Stimulated activated CD8-positive, alpha-beta memory T cell treated with anti-CD3 and anti-CD28 coated beads, Interleukin-4, amount 100 ng/mL, for 24 hours (primary cell): ENCODE data around the gene SPACA6.

Source experiments
- DNase-seq: peaks from one replicate; pipeline ENCODE4 v3.0.0-alpha.2; 2020; ENCODE audit warnings: low read depth

SPACA6 gene

DNA sequence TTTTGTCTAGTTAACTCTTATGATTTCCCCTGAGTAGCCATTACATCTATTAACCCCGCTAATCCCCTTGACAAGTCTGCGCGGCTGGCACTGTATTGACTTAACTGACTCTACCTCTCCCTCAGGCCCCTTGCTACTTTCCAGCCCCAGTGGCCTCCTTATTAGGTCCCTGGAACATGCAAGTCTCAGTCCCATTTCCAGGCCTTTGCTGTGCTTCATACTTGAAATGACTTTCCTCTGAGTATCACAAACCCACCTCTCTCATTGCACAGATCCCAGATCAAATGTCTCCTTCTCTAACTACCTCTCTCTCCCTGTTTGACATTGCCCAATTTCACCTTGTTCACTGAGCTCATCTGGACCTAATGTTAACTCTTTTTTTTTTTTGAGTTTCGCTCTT is 13.2 kb downstream of the SPACA6 start:
- no peak for DNase-seq

DNA sequence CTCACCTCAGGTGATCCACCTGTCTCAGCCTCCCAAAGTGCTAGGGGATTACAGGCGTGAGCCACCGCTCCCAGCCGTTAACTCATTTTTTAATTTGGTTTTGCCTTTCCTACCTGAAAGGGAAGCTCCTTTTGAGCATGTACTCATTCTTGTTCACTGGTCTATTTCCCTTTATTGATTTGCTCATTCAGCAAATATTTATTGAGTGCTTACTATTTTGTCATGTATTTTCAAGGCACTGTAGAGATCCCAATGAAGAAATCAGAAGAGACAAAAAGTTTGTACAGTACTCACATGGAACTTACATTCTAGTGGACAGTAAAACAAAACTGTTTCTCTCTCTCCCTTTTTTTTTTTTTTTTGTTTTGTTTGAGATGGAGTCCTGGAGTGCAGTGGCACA is 13.8 kb downstream of the SPACA6 start:
- DNase-seq, result no peak

DNA sequence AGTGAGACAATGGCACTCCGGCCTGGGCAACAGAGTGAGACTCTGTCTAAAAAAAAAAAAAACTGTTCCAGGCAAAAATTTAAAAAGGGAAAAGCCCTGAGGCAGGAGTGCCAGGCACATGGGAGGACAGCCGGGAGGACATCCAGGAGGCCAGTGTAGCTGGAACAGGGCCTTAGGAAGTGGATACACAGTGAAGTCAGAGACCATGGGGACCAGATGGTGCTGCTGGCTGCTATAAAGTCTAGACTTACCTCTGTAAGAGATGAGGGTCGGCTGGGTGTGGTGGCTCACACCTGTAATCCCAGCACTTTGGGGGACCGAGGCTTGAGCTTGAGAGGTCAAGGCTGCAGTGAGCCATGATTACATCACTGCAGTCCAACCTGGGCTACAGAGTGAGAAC is 15.7 kb downstream of the SPACA6 start:
- no peak for DNase-seq

DNA sequence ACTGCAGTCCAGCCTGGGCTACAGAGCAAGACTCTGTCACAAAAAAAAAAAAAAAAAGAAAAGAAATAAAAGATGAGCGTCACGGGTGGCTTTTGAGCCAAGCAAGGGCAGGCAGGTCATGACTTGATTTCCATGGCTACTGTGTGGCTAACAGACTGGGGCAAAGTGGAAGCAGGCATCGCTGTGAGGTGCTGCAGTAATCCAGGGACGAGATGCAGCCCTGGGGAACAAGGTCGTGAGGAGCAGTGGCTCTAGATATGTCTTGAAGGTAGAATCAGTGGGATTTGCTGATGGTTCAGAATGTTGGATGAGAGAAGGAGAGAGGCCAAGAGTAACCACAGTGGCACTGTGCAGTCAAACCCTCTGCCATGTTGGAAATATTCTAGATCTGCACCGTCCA is 16.4 kb downstream of the SPACA6 start:
- DNase-seq, result no peak

DNA sequence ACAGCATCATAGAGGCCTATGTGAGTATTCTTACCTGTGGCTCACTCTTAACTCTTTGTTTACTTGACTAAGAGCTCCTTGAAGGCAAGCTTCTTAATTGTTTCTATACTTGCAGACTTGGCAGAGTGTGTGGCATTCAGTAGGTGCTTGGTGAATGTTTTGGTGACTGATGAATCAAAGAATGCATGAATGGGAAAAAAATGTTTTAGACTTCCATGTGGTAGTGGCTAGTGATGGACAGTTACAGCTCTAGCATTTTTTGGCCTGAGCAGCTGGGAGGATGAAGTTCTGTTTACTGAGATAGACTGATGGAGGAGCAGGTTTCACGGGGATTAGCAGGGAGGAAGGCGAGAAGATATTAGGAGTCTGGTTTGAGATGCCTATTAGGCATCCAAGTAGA is 17.0 kb downstream of the SPACA6 start:
- DNase-seq, result no peak

DNA sequence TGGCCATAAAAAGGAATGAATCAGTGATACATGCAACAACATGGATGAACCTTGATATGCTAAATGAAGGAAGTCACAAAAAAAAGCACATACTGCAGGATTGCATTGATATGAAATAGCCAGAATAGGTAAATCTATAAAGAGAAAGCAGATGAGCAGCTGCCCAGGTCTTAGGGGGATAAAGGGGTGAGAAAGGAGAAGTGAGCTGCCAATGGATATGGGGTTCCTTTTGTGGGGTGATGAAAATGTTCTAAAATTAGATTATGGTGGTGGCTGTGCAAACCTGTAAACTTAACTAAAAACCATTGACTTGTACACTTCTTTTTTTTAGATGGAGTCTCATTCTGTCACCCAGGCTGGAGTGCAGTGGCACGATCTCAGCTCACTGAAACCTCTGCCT is 18.6 kb downstream of the SPACA6 start:
- no peak for DNase-seq

DNA sequence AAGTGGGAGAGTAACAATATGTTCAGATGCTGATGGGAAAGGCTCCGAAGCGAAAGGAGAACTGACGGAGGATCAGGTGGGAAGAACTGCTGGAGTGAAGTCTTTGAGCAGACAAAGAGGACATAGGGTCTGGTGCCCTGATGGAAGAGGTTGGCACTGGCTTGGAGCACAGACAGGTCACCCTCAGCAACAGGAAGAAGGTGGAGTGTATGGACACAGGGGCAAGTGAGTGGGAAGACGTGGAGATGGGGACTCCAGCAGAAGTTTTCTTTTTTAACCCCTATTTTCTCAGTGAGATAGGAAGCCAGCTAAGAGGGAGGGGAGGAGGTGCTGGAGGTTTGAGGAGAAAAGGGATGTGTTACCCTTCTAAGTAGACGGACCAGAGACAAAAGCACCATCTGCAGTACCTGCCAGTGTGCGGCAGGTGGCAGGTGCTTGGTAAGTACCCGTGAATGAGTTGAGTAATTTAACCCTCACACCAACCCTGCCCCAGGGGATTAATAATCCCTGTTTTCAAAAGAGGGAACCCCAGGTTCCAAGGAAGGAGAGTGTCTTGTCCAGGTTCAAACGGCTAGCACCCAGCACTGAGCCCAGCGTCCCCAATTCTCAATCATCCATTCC is 19.4 kb downstream of the SPACA6 start:
- DNase-seq, result no peak

DNA sequence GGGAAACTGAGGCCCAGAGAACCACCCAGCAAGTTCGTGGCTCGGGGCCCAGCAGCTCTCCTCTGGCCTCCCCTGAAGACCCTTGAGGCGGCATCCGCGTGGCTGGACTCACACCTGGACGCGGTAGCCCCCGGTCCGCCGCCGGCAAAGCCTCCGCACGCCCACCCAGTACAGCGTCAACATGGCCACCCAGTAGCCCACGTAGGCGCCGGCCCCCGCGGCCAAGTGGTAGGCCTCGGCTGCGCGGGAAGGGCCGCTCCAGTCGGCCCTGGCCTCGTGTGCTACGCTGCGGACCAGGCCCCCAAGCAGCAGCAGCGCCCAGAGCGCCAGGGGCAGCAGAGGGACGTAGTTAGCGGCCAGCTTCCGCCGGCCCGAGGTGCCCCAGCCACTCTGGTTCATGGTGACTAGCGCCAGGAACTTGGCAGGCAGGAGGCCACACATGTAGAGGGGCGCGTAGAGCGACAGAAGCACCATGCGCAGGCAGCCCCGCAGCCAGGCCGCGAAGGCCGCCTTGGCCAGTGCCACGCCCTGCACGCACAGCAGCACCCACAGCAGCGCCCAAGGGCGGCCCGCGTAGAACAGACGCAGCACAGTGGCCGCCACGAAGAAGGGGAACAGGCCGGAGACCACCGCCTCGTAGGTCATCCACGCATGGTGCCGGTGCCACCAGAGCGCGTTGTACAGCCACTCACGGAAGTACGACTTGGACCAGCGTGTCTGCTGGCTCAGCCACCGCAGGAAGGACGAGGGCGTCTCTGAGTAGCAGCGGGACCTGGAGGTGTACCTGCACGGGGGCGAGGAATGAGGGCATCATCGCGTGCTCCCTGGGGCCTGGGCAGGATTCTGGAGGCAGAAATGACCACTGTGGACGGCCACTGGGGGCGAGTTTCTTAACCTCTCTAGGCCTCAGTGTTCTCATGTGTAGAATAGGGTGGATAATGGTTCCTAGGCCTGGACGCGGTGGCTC is 20.5 kb downstream of the SPACA6 start:
- no peak for DNase-seq

DNA sequence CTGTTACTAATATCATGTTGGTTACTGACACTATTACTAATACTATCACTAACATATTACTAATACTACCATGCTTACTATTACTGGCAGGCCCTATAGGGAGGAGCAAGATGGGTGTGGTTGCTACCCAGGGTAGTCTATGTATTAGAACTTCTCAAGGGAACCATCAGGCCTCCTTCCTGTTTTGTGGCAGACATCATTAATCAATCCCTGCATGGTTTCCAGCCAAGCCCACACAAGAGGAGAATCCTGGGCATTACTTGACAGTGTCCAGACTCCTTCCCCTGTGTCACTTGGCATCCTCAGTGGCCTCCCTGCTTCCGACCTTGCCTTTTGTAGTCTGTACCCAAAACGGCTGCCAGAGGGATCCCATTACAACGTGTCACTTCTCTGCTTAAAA is 21.7 kb downstream of the SPACA6 start:
- DNase-seq, result no peak

DNA sequence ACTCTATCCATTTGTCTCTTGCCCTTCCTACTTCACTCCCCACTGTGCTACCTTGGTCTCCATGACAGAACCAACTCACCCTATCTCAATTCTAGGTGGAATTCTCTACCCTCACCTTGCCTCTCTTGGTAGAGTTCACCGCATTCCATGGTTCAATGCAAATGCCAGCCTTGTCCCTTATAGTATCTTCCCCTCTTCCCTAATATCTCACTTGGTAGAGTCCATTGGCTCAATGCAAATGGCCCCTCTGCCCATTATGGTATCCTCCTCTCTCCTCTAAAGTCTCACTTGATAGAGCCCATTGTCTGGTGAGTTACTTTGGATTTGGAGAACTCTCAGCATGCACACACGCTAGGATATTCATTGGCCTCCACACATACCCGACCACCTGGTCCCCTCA is 22.7 kb downstream of the SPACA6 start:
- DNase-seq, result no peak

DNA sequence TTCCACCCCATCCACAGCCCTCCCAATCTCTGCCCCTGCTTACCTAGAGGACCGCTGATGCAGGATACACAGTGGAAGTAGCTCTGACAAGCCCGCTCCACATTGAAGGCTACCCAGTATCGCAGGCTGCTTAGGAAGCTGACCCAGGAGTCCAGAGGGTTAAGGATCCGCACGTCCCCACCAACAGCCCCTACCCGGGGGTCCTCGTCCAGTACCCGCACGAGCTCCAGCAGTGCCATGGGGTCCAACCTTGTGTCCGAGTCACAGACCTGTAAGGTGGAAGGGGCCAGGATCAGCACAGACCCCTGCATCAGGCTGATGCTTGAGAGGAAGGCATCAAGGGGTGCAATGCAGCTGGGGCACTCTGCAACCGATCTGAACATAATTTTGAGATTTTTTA is 23.8 kb downstream of the SPACA6 start:
- DNase-seq, result no peak

DNA sequence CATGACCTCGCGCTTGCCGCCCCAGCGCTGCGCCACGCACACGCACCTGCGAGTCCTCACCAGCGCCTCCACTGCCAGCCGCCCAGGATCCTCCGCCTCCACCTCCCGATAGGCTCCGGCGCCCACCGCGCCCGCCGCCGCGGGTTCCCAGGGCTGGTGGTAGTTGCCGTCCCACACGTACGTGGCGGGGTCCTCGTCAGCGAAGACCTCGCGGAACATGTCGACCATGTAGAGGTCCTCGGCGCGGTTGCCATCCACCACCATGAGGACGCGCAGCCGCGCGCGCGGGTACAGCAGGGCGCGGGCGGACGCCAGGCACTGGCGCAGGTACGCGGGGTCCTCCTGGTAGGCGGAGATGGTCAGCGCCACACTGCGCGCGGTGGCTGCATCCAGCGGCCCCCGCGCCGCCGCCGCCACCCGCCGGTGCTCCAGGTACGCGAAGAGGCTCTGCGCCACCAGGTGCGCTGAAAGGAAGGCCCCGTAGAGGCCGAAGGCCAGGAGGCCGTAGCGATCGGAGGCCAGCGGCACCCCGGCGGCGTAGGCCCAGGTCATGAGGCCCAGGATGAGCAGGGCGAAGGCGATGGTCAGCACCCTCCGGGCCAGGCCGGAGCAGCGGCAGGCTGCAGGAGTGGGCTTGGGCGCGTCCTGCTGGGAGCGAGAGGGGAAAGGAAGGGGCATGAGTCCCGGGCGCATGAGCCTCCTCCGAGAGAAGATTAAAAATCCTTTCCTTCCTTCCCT is 26.3 kb downstream of the SPACA6 start:
- no peak for DNase-seq

DNA sequence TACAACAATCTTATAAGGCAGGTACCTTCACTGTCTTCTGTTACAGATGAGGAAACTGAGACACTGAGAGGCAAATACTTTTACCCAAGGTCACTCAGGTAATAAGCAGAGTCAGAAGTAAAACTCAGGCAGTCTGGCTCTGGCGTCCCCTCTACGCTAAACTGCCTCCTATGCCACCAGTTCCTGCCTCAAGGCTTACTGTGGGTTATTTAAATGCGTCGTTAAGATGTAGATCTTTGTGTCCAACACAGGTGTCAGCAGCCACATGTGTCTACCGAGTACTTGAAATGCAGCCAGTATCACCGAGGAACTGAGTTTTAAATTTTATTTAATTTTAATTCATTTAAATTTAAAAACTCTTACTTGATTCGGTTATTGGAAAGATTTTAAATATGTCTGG is 28.8 kb downstream of the SPACA6 start:
- no peak for DNase-seq

DNA sequence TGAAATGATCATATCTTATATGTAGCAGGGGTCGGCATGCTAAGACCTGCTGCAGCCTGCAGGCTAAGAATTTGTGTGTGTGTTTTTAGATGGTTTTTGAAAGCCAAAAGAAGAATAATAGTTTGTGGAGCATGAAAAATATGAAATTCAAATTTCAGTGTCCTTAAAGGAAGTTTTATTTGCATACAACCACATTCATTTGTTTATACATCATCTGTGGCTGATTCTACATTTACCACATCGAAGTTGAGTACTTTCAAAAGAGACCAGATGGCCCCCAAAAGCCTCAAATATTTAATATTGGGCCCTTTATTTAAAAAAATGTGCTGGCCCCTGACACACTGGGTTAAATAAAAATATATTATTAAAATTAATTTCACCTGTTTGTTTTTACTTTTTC is 29.4 kb downstream of the SPACA6 start:
- DNase-seq, result no peak

DNA sequence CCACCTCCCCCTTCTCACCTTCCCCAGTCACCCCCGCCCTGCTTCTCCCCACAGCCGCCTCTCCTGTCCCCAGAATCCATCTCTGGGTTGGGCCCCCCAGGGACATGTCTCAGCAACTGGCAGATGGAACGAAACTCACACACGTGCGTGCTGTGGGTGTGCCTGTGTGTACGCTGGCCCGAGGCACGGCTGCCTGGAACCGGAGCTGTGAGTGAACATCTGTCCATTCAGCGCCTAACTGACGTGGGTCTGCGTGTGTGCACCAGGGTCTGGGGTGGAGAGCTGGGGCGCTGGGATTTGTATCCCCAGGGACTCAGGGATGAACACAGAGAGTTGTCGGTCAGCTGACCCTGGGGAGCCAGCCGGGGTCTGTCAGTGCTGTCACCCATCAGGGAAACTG is 31.4 kb downstream of the SPACA6 start:
- DNase-seq, result no peak

DNA sequence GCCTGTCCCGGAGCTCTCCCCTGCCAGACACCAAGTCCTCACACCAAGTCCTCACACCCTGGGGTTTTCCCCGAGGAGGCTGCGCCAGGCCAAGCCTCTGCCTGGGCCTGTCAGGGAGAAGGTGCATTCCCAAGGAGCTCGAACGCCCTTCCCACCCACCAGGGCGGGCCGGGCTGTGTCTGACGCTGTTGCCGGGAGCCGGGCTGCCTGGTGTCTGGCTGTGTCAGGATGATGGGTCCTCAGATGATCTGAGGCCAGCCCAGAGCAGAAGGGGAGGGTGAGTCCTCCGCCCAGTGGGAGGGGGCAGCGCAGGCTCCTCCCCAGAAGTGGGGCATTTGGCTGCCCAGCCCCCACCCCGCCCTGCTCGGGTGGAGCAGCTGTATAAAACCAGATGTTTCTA is 32.9 kb downstream of the SPACA6 start:
- DNase-seq, result no peak

DNA sequence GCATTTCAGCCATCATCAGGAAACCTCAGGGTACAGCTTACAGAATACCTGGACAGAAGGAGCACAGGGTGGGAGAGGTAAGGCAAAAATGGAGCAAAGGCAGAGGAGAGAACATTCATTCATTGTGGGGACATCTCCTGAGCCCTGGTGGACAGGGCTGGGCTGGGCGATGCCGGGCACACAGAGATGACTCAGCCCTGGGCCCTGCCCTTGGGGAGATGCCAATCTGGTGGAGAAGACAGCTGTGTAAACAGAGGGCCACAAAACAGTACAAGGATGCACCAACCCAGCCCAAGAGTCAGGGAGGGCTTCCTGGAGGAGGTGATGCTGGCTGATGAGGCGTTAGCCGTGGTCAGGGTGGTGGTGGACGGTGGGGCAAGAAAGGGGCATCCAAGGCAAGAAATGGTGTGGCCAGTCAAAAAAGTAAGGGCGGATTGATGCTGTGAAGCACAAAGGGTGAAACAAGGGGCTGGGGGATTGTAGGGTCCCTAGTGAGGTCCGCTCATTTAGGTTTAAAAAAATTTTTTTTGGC is 34.3 kb downstream of the SPACA6 start:
- DNase-seq, result no peak

DNA sequence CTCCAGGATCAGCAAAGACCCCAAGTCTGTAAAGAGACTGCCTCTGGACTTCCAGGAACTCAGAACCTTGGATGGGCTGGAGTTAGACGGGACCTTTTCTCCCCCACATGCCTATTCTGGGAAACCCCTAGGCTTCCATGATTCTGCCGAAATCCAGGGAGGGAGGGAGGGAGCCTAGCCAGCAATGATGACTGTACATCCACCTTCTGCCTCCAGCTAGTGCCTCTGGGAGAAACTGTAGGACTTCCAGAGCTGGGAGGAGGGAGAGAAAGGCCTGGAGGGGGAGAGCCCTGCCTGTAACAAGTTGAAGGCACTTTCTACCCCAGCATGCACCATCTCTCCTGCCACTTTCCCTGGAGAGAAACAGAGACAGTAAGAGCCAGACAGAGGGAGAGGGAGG is 36.7 kb downstream of the SPACA6 start:
- DNase-seq, result no peak

DNA sequence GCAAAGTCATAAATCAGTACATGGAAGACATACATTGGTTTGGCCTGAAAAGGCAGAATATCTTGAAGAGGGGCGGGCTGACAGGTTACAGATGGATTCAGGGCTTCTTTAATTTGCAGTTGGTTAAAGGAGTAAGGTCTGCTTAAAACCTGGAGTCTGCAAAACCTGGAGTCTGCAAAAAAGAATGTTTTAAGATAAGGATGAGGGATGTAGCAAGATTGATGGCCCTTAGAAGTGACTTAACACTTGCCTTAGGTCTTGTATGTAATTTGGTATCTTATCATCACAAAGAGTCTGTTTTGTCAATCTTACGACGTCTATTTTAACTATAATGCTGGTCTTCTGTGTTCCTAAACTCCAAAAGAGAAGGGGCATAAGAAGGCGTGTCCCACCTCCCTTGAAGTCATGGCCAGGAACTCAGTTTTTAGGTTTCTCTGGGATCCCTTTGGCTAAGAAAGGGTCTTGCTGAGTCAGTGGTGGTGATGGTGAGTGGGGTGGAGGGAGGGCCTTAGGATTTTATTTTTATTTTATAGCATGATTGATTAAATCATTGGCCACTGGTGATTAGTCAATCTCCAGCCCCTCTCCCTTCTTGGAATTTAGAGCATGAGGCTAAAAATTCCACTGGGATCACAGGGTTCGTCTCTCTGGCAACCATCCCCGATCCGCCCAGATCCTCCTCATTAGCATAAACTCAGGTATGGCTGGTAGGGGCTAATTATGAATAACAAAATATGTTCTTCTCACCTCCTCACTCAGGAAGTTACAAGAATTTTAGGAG is 40.8 kb downstream of the SPACA6 start:
- no peak for DNase-seq

DNA sequence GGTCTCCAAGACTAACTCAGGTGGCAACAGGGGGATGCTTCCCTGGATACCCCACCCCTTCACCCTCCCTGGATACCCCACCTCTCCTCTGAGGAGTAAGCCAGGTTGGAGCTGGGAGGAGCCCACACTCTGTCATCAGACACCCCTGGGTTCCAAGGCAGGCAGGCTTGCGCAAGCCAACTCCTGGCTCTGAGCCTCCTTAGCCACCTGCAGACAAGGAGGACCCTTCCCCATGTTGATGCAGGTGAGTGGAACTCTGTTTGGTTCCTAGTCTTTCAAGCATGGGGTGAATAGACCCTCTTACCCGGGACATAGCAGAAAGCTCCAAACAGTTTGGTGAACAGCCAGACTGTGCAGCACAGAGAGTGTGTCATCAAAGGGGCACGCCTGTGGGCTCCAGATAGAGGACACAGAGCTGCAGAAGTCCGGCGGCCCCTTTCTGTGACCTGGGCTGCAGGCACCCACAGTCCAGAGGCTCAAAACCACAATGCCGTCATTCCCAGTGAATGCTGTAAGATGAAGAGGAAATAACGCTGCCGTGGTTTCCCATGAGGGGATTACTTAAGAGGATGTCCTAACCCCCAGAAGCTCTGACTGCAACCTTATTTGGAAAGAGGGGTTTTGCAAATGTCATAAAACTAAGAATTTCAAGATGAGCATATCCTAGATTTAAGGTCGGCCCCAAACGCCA is 42.8 kb downstream of the SPACA6 start:
- no peak for DNase-seq

DNA sequence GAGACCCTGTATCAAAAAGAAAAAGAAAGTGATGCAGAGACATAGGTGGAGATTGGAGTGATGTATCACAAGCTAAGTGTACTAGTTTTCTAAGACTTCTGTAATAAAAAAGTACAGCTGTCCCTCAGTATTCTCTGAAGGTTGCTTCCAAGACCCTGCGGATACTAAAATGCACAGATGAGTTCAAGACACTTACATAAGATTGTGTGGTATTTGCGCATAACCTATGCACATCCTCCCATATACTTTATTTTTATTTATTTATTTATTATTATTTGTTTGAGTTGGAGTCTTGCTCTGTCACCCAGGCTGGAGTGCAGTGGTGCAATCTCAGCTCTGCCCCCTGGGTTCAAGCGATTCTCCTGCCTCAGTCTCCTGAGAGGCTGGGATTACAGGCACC is 44.3 kb downstream of the SPACA6 start:
- DNase-seq, result no peak
